Measurements from ENCODE around the gene ITGA8. TPM values are rescaled to one million over a fixed set of nuclear protein-coding genes. Genes with fewer than 3 reads are reported as not detected.

Gene ITGA8
- total RNA-seq, 1 experiment from 2014 or later, result 0.02 TPM

GRCh38 chr10:15478950-15479349, 240.8 kb downstream of the ITGA8 start:
- ChIA-PET POLR2A (no interaction called here), CTCF (no interaction called here), RAD21 (ENCODE audit: low non-redundant PET in 1 of 2, low total read pairs in 2 of 2, uncharacterized antibody in 2 of 2, unreplicated experiment in 2 of 2) (no interaction called here)
- H3K79me2 ChIP-seq (ENCODE audit: insufficient read depth, low read length), result no peaks in the 10 kb centered on the region
- H2AFZ ChIP-seq (ENCODE audit: low read depth, low read length, poor library complexity, severe bottlenecking), result no peak overlapping the region
- H3K4me1 ChIP-seq (ENCODE audit: control insufficient read depth in 1 of 2, insufficient read depth in 2 of 2, low read length in 2 of 2), result peaks cover 0 to 4% of the 10 kb centered on the region in 2 experiments; a peak in 1 of 4 replicates
- no peak for DNase-seq (ENCODE audit: low read depth, low spot score)
- H3K9me3 ChIP-seq (ENCODE audit: control insufficient read depth in 1 of 2, insufficient read depth in 1 of 2, low read depth in 1 of 2, low read length in 2 of 2), result no peaks in the 10 kb centered on the region
- no peak overlapping the region for H3K27ac ChIP-seq (ENCODE audit: low read depth, low read length)
- no peaks in the 10 kb centered on the region for H3K36me3 ChIP-seq (ENCODE audit: control insufficient read depth in 1 of 2, insufficient read depth in 2 of 2, low read length in 2 of 2)
- BruUV-seq (replicated peaks), result no TSS peak
- H3K4me3 ChIP-seq (replicated peaks in 1 of 2; ENCODE audit: low read depth in 1 of 2, low read length in 2 of 2), result no peak overlapping the region
- no peak overlapping the region for H3K4me2 ChIP-seq (ENCODE audit: low read length)
- no peaks in the 10 kb centered on the region for H4K20me1 ChIP-seq (ENCODE audit: insufficient read depth)
- no peaks in the 10 kb centered on the region for H3K9me2 ChIP-seq (ENCODE audit: insufficient read depth)
- ATAC-seq, result no peak
- intact Hi-C loops (cut with micrococcal nuclease), result no loop called here
- no peak overlapping the region for H3K9ac ChIP-seq (ENCODE audit: low read length)
- H3K27me3 ChIP-seq (ENCODE audit: insufficient read depth, low read length), result peaks cover 63% of the 10 kb centered on the region
- TF ChIP-seq ZFX (IDR thresholded peaks at IDR 0.05), result no peak

- ChIA-PET POLR2A (no interaction called here), RAD21 (ENCODE audit: low non-redundant PET in 1 of 2, low total read pairs in 2 of 2, uncharacterized antibody in 2 of 2, unreplicated experiment in 2 of 2) (no interaction called here), CTCF (no interaction called here)
- no peak overlapping the region for H2AFZ ChIP-seq (ENCODE audit: low read depth, low read length, poor library complexity, severe bottlenecking)
- no peak overlapping the region for H3K4me2 ChIP-seq (ENCODE audit: low read length)
- H3K27me3 ChIP-seq (ENCODE audit: insufficient read depth, low read length), result peaks cover 63% of the 10 kb centered on the region
- no peak for TF ChIP-seq SP1 (IDR thresholded peaks at IDR 0.05; ENCODE audit: low read depth)
- TF ChIP-seq ZBTB33 (IDR thresholded peaks at IDR 0.05; ENCODE audit: extremely low read depth, insufficient replicate concordance, low read length), result no peak
- TF ChIP-seq, protein P1, sequence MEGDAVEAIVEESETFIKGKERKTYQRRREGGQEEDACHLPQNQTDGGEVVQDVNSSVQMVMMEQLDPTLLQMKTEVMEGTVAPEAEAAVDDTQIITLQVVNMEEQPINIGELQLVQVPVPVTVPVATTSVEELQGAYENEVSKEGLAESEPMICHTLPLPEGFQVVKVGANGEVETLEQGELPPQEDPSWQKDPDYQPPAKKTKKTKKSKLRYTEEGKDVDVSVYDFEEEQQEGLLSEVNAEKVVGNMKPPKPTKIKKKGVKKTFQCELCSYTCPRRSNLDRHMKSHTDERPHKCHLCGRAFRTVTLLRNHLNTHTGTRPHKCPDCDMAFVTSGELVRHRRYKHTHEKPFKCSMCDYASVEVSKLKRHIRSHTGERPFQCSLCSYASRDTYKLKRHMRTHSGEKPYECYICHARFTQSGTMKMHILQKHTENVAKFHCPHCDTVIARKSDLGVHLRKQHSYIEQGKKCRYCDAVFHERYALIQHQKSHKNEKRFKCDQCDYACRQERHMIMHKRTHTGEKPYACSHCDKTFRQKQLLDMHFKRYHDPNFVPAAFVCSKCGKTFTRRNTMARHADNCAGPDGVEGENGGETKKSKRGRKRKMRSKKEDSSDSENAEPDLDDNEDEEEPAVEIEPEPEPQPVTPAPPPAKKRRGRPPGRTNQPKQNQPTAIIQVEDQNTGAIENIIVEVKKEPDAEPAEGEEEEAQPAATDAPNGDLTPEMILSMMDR (IDR thresholded peaks at IDR 0.05 in 2 of 3, conservative IDR thresholded peaks at IDR 0.05 in 1 of 3; ENCODE audit: borderline replicate concordance in 1 of 3, insufficient read depth in 1 of 3, low read depth in 2 of 3, low read length in 2 of 3), result no peak
- no peaks in the 10 kb centered on the region for H4K20me1 ChIP-seq (ENCODE audit: insufficient read depth)
- intact Hi-C loops (cut with micrococcal nuclease), result no loop called here
- H3K9ac ChIP-seq (ENCODE audit: low read length), result no peak overlapping the region
- H3K4me3 ChIP-seq (replicated peaks in 1 of 2; ENCODE audit: low read depth in 1 of 2, low read length in 2 of 2), result no peak overlapping the region
- no peak for ATAC-seq
- DNase-seq (ENCODE audit: low read depth, low spot score), result no peak
- peaks cover 0 to 4% of the 10 kb centered on the region in 2 experiments; a peak in 1 of 4 replicates for H3K4me1 ChIP-seq (ENCODE audit: control insufficient read depth in 1 of 2, insufficient read depth in 2 of 2, low read length in 2 of 2)
- H3K79me2 ChIP-seq (ENCODE audit: insufficient read depth, low read length), result no peaks in the 10 kb centered on the region
- H3K9me2 ChIP-seq (ENCODE audit: insufficient read depth), result no peaks in the 10 kb centered on the region
- BruUV-seq (replicated peaks), result no TSS peak
- no peak overlapping the region for H3K27ac ChIP-seq (ENCODE audit: low read depth, low read length)
- no peaks in the 10 kb centered on the region for H3K36me3 ChIP-seq (ENCODE audit: control insufficient read depth in 1 of 2, insufficient read depth in 2 of 2, low read length in 2 of 2)
- H3K9me3 ChIP-seq (ENCODE audit: control insufficient read depth in 1 of 2, insufficient read depth in 1 of 2, low read depth in 1 of 2, low read length in 2 of 2), result no peaks in the 10 kb centered on the region
These were observed 241.3 kb downstream of the ITGA8 start for GRCh38 chr10:15478429-15478828.
